NCI-H345 treated with DMSO at 0.1 percent for 48 hours (cell line): ENCODE results near the gene SCAI.
"Not testable (repeated sequence)": the region's sequence is repeated elsewhere in the genome, so short reads cannot be mapped to it uniquely, and the experiment has no call there.

ENCODE experiments used
- DNase-seq: peaks from one replicate; lab custom pipeline; 2025; ENCODE audit not compliant: unreplicated experiment; lab: John Stamatoyannopoulos, UW

The SCAI gene

DNA sequence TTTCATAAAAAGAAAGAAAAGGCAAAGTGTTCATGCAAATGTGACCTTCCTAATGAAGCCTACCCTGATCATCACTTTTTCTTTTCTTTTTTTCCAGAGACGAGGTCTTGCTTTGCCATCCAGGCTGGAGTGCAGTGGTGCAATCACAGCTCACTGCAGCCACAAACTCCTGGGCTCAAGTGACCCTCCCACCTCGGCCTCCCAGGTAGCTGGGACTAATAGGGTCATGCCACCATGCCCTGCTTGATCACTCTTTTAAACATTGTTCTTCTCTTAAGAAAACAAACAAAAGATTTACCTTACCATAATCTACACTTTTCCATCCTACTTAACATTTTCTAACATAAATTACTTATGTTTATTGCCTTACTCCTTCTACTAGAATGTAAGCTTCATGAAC lies 193.9 kb downstream of the SCAI start:
- DNase-seq: no peak

GRCh38 chr9:124947727-124948391 lies 195.5 kb downstream of the SCAI start:
- DNase-seq: no peak

DNA sequence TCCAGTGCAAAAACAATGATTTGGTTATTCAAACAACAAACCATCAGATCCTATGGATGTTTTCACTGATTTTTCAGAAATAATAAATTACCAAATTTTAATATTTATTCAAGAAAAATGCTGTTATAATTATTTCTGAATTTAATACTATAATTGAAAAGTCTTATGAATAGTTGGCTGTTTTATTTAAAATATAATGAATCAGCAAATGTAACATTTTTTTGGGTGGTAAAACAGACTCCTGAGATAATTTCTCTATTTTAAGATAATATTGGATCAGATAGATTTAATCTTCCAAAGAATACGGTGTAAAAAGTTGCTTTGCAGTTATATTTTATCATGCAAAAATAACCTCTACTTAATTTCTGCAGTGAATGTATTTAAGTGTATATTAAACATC lies 197.2 kb downstream of the SCAI start:
- DNase-seq: no peak

DNA sequence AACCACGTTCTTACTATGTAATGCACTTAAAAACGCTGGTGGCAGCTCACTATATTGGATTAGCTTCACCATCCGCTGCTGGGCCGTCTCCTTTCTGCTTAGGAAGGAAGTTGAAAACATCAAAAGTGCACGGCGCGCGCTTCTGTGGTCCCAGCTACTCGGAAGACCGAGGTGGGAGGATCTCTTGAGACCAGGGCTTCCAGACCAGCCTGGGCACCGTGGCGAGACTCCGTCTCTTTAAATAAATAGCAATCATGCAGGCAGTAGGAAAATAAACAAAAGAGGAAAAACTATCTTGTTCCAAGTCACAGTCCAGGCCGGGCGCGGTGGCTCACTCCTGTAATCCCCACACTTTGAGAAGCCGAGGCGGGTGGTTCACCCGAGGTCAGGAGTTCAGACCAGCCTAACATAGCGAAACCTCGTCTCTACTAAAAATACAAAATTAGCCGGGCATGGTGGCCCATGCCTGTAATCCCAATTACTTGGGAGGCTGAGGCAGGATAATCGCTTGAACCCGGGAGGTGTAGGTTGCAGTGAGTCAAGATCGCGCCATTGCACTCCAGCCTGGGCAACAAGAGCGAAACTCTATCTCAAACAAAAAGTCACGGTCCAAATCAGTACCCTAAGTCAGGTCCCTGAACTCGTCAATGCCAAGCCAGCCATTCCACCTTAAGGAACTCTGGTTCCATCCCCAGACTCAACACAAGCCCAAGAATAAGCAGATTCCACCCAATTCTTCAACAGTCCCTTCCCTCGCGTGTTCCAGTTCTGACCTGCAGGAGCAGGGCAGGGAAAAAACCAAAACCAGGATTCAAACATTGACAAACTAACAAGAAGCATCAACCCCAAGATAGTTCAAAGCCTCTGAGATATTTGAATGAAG lies 201.4 kb downstream of the SCAI start:
- DNase-seq: no peak

DNA sequence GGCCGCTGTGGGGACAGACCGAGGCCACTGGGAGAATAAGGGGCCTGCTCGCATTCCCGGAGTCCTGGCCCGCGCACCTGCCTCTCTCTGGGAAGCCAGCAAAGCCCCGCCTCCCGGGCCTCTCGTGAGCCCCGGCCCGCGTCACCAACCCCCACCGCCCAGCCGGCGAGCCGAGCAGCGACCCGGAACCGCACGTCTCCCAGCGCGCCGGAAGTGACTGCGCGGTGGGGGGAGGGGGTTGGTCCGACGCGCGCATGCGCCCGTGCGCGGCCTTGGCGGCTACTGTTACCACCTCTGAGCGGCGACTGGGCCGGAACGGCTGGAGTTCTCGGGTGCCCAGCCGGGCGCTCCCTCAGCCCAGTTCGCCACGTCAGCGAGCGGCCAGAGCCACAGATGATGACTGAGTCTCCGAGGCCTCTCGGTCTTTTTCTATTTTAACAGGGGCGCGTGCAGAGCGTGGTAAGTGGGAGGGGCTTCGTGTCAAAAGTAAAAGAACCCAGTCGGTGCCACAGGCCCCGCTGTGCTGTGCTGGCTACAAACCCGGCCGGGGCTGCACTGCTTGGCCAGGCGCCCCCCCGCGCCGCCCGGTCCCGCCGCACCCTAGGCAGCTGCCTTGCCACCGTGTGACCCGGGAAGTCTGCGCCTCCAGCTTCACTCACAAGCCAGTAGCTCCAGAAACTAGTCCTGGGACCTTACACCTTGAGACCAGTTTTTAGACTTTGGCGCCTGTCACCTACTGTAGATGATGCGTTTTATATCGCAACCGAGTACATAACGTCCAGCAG lies 202.2 kb downstream of the SCAI start, which contains the start of gene GOLGA1:
Gene GOLGA1, minus strand, starts transcription at position 190 of the 785 bp plus-strand sequence. CDS start 2,372 bp downstream, outside the sequence.
- DNase-seq: peak; percentile 90

GRCh38 chr9:124940521-124940893 lies 202.8 kb downstream of the SCAI start:
- DNase-seq: no peak

DNA sequence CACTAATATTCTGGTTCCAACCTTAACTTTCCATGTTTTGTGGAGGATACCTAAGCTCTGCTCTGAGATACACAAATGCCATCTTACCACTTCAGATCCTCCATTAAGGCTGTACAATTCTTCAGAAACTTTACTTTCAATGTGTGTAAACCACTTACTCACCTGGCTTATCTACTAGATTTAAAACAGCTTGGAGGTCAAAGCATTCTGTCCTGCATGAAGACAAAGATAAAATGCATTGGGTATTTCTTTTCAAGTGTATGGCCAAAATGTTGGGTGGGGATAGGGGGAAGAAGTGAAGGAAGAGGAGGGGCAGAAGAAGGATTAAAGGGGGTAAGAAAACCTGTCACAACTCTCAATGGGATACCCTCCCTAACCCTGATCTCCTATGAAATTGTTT lies 203.4 kb downstream of the SCAI start:
- no peak for DNase-seq

- DNase-seq: no peak
These were observed 209.0 kb downstream of the SCAI start for GRCh38 chr9:124934290-124934689.

GRCh38 chr9:124932333-124932732 lies 211.0 kb downstream of the SCAI start:
- no peak for DNase-seq

- no peak for DNase-seq
These were observed 213.9 kb downstream of the SCAI start for GRCh38 chr9:124929464-124929863.

DNA sequence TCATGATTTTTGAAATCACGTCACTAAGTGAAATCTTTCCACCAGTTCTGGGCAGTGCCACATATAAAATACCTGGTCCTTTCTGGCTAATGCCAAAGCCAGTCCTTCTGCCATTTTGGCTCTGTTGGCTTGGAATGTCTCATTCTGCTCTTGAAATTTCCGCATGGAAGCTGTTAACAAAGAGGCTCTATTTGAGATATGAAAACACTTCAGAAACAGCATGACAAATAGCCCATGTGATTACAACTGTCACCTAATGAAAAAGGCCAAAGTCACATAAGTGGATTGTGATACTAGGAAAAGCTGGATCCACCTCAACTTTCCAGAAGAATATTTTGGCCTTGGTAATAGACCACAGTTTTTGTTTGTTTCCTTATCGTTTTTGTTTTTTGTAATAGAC lies 215.2 kb downstream of the SCAI start:
- no peak for DNase-seq

DNA sequence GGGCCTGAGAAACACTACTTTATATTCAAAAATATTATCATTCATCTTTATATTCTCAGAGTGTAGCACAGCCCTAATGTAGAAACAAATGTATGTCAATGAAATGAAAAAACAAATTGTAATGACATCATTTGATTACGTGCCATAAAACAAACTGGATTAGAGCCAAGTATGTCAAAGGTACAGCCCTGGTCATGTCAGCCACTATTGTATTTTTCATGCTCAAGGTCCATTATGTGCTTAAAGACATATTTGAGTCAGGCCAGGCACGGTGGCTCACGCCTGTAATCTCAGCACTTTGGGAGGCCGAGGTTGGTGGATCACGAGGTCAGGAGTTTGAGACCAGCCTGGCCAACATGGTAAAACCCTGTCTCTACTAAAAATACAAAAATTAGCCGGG lies 222.9 kb downstream of the SCAI start:
- not testable (repeated sequence) for DNase-seq

GRCh38 chr9:124914753-124915405 lies 228.4 kb downstream of the SCAI start:
- no peak for DNase-seq

DNA sequence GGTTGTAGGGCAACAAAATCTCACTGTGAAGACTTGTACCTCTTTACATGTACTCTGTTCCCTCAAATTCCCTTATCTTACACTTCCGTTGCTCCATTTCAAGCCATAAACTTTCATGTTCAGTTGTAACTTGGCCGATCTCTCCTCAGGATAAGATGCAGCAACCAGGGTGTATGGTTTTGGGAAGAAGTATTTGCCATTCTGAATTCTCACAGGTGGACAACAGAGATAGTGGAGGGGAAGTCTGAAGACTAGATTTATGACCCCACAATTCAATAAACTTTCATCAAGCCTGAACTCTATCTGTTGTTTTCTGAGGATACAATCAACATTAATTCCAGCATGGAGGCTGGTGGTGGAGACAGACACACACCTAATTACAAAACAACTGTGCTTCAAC lies 229.9 kb downstream of the SCAI start:
- DNase-seq: no peak

DNA sequence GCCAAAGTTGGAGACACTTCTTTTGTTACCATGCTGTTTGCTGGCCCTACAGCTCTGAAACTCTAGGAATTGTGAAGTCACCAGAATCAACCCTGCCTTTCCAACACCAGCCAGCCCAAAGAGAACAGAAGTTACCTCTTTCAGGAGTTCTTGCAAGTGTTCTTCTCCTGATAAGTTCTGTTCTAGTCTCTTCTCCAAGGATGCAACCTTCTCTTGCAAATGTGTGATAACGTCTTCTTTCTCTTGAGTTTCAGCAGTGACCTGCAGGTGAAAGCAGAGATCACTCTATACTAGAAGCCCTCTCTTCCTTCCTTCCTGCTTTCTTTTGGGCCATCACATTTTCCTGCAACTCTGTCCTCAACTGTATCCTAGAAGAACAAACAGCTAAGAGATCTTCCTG lies 231.6 kb downstream of the SCAI start:
- no peak for DNase-seq

GRCh38 chr9:124908098-124908497 lies 235.2 kb downstream of the SCAI start:
- DNase-seq: no peak

- no peak for DNase-seq
These were observed 236.4 kb downstream of the SCAI start for GRCh38 chr9:124906966-124907365.

- DNase-seq: no peak
These were observed 243.5 kb downstream of the SCAI start for GRCh38 chr9:124899845-124900244.

GRCh38 chr9:124897570-124898460 lies 245.5 kb downstream of the SCAI start:
- DNase-seq: no peak

- DNase-seq: no peak
These were observed 248.6 kb downstream of the SCAI start for GRCh38 chr9:124894741-124895170.
